ENCODE measurements around the gene KCNB1. TPM values are rescaled to one million over a fixed set of nuclear protein-coding genes. Genes with fewer than 3 reads are reported as not detected.

KCNB1 gene
- total RNA-seq, 1 donor = under 0.01 TPM

- H3K4me2 ChIP-seq (ENCODE audit: insufficient read depth, low read length) = no peak overlapping the region
Measured at GRCh38 chr20:49456646-49457045, 25.8 kb downstream of the KCNB1 start.

GRCh38 chr20:49455691-49456090, 26.8 kb downstream of the KCNB1 start:
- no peak for DNase-seq (ENCODE audit: insufficient read length, low spot score, missing footprints)
- TF ChIP-seq CTCF (IDR thresholded peaks at IDR 0.05; ENCODE audit: extremely low read depth, low read depth, low read length) = no peak
- Histone ChIP-seq H3K36me3 (ENCODE audit: insufficient read depth, low read length) (no peaks in the 10 kb centered on the region), H3K79me2 (ENCODE audit: insufficient read depth, low read length) (no peaks in the 10 kb centered on the region), H2AFZ (ENCODE audit: low read length) (no peak overlapping the region), H4K20me1 (ENCODE audit: insufficient read depth, low read length) (no peaks in the 10 kb centered on the region), H3K4me1 (ENCODE audit: insufficient read depth, low read length) (peaks cover 4% of the 10 kb centered on the region), H3K9me3 (ENCODE audit: low read depth, low read length) (no peaks in the 10 kb centered on the region), H3K27me3 (ENCODE audit: insufficient read depth, low read length) (peaks cover 40% of the 10 kb centered on the region), H3K27ac (ENCODE audit: low read depth, low read length) (no peak overlapping the region), H3K4me3 (ENCODE audit: insufficient read depth, low read length) (no peak overlapping the region), H3K4me2 (ENCODE audit: insufficient read depth, low read length) (no peak overlapping the region)

More at GRCh38 chr20:49456646-49457045, 25.8 kb downstream of the KCNB1 start:
- no peaks in the 10 kb centered on the region for H4K20me1 ChIP-seq (ENCODE audit: insufficient read depth, low read length)
- no peaks in the 10 kb centered on the region for H3K79me2 ChIP-seq (ENCODE audit: insufficient read depth, low read length)
- H3K4me1 ChIP-seq (ENCODE audit: insufficient read depth, low read length) = peaks cover 4% of the 10 kb centered on the region
- no peak for DNase-seq (ENCODE audit: insufficient read length, low spot score, missing footprints)
- no peak overlapping the region for H3K27ac ChIP-seq (ENCODE audit: low read depth, low read length)
- peaks cover 37% of the 10 kb centered on the region for H3K27me3 ChIP-seq (ENCODE audit: insufficient read depth, low read length)
- H3K36me3 ChIP-seq (ENCODE audit: insufficient read depth, low read length) = no peaks in the 10 kb centered on the region
- no peak overlapping the region for H2AFZ ChIP-seq (ENCODE audit: low read length)
- no peak for TF ChIP-seq CTCF (IDR thresholded peaks at IDR 0.05; ENCODE audit: extremely low read depth, low read depth, low read length)
- no peak overlapping the region for H3K4me3 ChIP-seq (ENCODE audit: insufficient read depth, low read length)
- H3K9me3 ChIP-seq (ENCODE audit: low read depth, low read length) = no peaks in the 10 kb centered on the region

- no peaks in the 10 kb centered on the region for H3K9me3 ChIP-seq (ENCODE audit: low read depth, low read length)
- H3K79me2 ChIP-seq (ENCODE audit: insufficient read depth, low read length) = no peaks in the 10 kb centered on the region
- no peak for DNase-seq (ENCODE audit: insufficient read length, low spot score, missing footprints)
- H3K4me3 ChIP-seq (ENCODE audit: insufficient read depth, low read length) = no peak overlapping the region
- H4K20me1 ChIP-seq (ENCODE audit: insufficient read depth, low read length) = no peaks in the 10 kb centered on the region
- no peak overlapping the region for H2AFZ ChIP-seq (ENCODE audit: low read length)
- H3K36me3 ChIP-seq (ENCODE audit: insufficient read depth, low read length) = no peaks in the 10 kb centered on the region
- no peak overlapping the region for H3K27ac ChIP-seq (ENCODE audit: low read depth, low read length)
- TF ChIP-seq CTCF (IDR thresholded peaks at IDR 0.05; ENCODE audit: extremely low read depth, low read depth, low read length) = no peak
- H3K4me1 ChIP-seq (ENCODE audit: insufficient read depth, low read length) = no peaks in the 10 kb centered on the region
- no peak overlapping the region for H3K4me2 ChIP-seq (ENCODE audit: insufficient read depth, low read length)
- H3K27me3 ChIP-seq (ENCODE audit: insufficient read depth, low read length) = peaks cover 15% of the 10 kb centered on the region
Measured at GRCh38 chr20:49452011-49452482, 30.4 kb downstream of the KCNB1 start.

GRCh38 chr20:49450281-49450721, 32.2 kb downstream of the KCNB1 start:
- Histone ChIP-seq H3K27me3 (ENCODE audit: insufficient read depth, low read length) (peaks cover 6% of the 10 kb centered on the region), H2AFZ (ENCODE audit: low read length) (no peak overlapping the region), H3K79me2 (ENCODE audit: insufficient read depth, low read length) (no peaks in the 10 kb centered on the region), H3K27ac (ENCODE audit: low read depth, low read length) (no peak overlapping the region), H3K4me1 (ENCODE audit: insufficient read depth, low read length) (no peaks in the 10 kb centered on the region), H3K4me2 (ENCODE audit: insufficient read depth, low read length) (no peak overlapping the region), H3K4me3 (ENCODE audit: insufficient read depth, low read length) (no peak overlapping the region), H3K9me3 (ENCODE audit: low read depth, low read length) (no peaks in the 10 kb centered on the region), H4K20me1 (ENCODE audit: insufficient read depth, low read length) (no peaks in the 10 kb centered on the region), H3K36me3 (ENCODE audit: insufficient read depth, low read length) (no peaks in the 10 kb centered on the region)
- no peak for TF ChIP-seq CTCF (IDR thresholded peaks at IDR 0.05; ENCODE audit: extremely low read depth, low read depth, low read length)
- no peak for DNase-seq (ENCODE audit: insufficient read length, low spot score, missing footprints)

All from osteoblast (primary cell).